GM13977 (cell line): Measurements from ENCODE around the gene RASSF5.

ENCODE experiments used
- DNase-seq: peaks from one replicate; pipeline ENCODE4 v3.0.0; 2012; ENCODE audit warnings: low spot score
- in situ Hi-C: fragments of 300-500 bp; cut with MboI; formaldehyde crosslinking; loops from one replicate; pipeline ENCODE4 v1.12.0; 2022; ENCODE audit warnings: low sequenced_read_pairs, low pct_unique_long_range_greater_than_20kb, mixed read lengths, inconsistent platforms; ENCODE audit not compliant: unreplicated experiment
- TF ChIP-seq, protein P1 (sequence below): IDR thresholded peaks from 2 replicates; pipeline ENCODE4 v1.5.1; 2012; ENCODE audit warnings: mild to moderate bottlenecking, control low read depth; ENCODE audit not compliant: insufficient read depth; ENCODE audit errors: extremely low read depth, missing control alignments

Gene RASSF5

DNA sequence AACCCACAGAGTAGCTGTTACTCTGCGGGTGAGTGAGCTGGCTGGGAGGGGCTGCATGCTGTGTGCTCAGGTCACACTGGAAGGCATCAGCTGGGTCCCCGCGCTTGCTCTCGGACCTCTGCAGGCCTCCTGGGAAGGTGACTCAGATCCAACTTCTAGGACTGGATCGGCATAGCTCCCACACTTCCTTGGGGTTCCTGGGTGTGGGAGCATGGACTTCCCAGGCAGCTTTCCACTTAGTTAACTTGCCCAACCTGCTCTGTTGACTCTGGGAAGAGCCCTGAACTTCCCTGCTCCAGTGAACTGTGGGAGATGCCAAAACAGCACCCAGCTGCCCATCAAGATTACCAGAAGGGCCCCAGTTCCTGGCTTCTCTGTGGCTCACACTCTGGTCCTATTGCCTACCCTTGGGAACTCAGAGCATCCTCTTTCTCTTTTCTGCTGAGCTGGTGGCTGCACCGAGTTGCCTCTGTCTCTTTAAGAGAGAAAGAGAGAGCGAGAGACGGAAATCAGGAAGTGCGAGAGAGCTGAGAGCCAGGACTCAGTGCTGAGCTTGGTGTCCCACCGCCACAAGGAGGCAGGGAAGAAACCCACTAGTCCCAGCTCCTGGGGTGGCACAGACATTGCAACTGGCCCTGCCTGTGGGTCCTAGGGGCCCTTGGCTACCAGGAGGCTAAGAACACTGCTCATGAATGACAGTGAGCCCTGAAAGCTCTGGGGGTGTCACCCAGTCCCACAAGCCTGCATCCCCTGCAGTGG is 37.2 kb upstream of the RASSF5 start, which contains the start of gene IKBKE:
IKBKE (plus strand) TSS at position 544 of the 759 bp plus-strand sequence. CDS start 2,752 bp downstream, outside the sequence.
- DNase-seq: peak; percentile 80
- TF ChIP-seq, protein P1, sequence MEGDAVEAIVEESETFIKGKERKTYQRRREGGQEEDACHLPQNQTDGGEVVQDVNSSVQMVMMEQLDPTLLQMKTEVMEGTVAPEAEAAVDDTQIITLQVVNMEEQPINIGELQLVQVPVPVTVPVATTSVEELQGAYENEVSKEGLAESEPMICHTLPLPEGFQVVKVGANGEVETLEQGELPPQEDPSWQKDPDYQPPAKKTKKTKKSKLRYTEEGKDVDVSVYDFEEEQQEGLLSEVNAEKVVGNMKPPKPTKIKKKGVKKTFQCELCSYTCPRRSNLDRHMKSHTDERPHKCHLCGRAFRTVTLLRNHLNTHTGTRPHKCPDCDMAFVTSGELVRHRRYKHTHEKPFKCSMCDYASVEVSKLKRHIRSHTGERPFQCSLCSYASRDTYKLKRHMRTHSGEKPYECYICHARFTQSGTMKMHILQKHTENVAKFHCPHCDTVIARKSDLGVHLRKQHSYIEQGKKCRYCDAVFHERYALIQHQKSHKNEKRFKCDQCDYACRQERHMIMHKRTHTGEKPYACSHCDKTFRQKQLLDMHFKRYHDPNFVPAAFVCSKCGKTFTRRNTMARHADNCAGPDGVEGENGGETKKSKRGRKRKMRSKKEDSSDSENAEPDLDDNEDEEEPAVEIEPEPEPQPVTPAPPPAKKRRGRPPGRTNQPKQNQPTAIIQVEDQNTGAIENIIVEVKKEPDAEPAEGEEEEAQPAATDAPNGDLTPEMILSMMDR: peak; percentile 22

DNA sequence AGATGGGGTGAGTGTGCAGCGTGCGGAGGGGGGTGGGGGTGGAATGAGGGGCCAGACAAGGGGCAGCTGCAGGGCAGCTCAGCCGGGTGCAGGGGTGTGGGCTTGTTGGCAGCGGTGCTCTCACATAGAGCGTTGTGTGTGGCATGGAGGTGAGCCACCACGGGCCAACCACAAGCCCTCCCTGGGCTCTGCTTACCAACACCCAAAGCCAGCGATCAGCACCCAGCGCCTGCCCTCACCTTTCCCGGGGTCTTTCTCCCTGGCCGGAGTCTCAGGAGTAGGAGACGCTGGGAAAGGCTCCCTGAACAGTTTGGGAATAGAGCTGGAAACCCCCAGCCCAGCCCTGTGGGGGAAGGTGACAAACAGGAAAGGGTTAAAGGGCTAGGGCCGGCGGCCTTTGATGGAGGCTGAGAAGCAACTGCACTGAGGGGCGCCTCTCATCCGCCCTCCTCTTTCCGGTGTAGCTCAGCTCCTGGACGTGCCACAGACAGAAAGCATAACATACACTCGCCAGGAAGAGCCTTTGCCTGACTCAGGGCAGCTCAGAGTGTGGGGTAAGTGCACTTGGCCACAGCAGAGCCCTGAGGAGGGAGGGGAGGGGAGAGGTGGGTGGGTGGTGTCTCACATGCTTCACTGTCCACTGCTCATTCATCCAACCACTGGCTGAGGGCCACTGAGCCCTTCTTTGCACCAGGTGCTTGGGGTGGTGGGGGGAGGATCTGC is 36.5 kb upstream of the RASSF5 start:
- in situ Hi-C loops: no loop called here
- DNase-seq: peak; percentile 67
- TF ChIP-seq, protein P1: no peak

More for the DNA sequence above, 37.2 kb upstream of the RASSF5 start, which contains the start of gene IKBKE:
- in situ Hi-C loops: no loop called here

DNA sequence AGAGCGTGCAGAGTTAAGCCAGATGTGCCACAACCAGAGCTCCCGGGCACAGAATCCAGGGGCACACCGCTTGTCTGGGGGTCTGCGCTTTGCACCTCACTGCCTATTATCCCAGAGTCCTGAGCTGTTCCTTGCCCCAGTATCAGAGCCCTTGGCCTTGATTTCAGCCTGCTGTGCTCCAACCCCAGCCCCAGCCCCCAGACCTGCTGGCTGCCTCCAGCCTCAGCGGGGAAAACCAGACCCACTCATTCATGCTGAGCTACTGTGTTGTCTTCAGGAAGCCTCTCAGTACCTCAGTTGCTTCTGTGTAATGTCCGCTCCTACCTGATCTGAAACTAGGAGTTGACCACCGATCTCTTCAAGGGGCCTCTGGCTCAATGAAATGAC is 35.9 kb upstream of the RASSF5 start:
- DNase-seq: peak; percentile 63
- in situ Hi-C loops: no loop called here
- TF ChIP-seq, protein P1: no peak

DNA sequence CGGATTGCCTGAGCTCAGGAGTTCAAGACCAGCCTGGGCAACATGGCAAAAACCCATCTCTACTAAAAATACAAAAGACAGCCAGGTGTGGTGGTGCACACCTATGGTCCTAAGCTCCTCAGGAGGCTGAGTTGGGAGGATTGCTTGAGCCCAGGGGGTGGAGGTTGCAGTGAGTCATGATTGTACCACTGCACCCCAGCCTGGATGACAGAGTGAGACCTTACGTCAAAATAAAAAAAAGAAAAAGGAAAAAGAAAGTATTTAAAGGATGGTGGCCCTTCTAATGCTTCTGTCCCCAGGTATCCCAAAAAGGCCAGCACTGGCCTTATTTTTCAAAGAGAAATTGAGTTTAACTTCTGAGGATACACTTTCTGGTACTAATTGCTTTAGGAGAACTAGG is 35.3 kb upstream of the RASSF5 start:
- in situ Hi-C loops: no loop called here
- no peak for DNase-seq

DNA sequence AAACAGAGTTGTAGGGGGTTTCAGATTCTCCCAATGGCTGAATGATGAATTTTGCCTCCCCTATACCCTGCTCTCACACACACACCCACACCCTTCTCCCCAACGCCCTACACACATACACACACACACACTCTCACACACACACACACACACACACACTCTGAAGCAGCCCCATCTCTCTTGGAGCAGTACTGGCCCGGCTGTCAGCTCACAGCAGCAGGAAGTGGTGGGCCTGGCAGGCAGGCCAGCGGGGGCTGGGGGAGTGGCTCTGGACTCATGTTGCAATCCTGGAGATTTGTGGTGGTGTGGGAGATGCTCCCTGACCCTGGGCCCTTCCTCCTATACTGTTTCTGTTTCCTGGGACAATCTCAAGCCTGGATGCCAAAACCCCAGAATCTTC is 34.9 kb upstream of the RASSF5 start:
- DNase-seq: no peak
- TF ChIP-seq, protein P1: no peak
- in situ Hi-C loops: no loop called here

More for the DNA sequence above, 35.3 kb upstream of the RASSF5 start:
- TF ChIP-seq, protein P1: no peak

DNA sequence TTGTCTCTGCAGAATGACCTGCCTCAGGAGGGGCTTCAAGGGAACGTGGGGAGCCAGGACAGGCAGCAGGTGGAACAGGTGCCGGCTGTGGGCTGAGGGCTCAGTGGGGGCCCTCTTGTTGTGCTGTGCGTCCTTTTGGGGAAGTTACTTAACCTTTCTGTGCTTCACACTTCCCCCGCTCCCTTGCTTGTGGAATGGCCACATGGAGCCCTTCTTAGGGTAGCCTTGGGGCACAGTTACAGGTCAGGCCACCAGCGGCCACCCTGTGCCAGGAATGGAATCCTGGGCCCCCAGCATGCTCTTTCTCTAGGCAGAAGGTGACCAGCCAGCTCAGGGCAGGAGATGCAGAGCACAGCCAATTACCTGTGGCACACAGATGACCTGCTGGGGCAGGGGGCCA is 34.4 kb upstream of the RASSF5 start:
- in situ Hi-C loops: no loop called here
- no peak for DNase-seq
- TF ChIP-seq, protein P1: no peak
